Transverse colon (tissue), 3 donors: ENCODE measurements around the gene ERICH6B.

Experiments
- CTCF ChIP-seq, 5 experiments: fragments of 200-600 bp in 3 of 5; fragments of 450-650 bp in 2 of 5; sonication (generic) in 3 of 5; IDR thresholded peaks; 1 replicate in 2 of 5; 2 replicates in 3 of 5; pipeline ENCODE4 v1.5.1; 2016 to 2017; ENCODE audit warnings: antibody characterized with exemption in 5 of 5, inconsistent platforms in 3 of 5, mild to moderate bottlenecking in 2 of 5, moderate library complexity in 1 of 5
- EP300 ChIP-seq: sonication (generic); formaldehyde crosslinking; IDR thresholded peaks from one replicate; pipeline ENCODE4 v1.6.1; 2017; ENCODE audit warnings: antibody characterized with exemption, low read depth

DNA sequence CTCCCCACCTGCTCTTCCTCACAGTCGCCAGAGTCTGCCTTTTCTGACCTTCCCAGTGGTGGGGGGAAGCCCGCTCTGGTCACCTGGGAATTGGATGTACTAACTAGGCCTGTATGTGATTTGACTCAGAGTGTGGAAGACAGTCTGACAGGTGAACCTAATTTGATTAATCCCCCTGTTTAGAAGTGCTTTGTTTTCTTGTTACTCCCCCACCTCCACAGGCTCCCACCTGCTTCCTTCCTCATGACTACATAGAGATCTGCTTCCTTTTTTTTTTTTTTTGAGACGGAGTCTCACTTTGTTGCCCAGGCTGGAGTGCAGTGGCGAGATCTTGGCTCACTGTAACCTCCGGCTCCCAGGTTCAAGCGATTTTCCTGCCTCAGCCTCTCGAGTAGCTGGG lies 106.8 kb downstream of the ERICH6B start:
- TF ChIP-seq CTCF (IDR thresholded peaks at IDR 0.05) (no peak), EP300 (no peak)
